Activated naive CD8-positive, alpha-beta T cell treated with anti-CD3 and anti-CD28 coated beads, Interleukin-2, amount 10 ng/mL, durations not matched to agents 7 days and 5 days (primary cell): ENCODE measurements around the gene PRDM5. TPM values are rescaled to one million over a fixed set of nuclear protein-coding genes. Genes with fewer than 3 reads are reported as not detected.
A peak's percentile ranks its signal among the peaks of the same experiment; 100 is the strongest.
"Not testable (repeated sequence)": the region's sequence is repeated elsewhere in the genome, so short reads cannot be mapped to it uniquely, and the experiment has no call there.

Experiments
- ATAC-seq: fragments of 150-1000 bp; cut with Tn5 transposase; one replicate; pipeline ENCODE4 v1.10.0; 2021; ENCODE audit warnings: low read depth, moderate library complexity
- POLR2A ChIA-PET: fragments of 350-600 bp; sonication (Branson Sonifier 250); formaldehyde crosslinking; loops from one replicate; lab custom pipeline; 2021; ENCODE audit warnings: antibody characterized with exemption; lab: Charles Lee
- DNase-seq: peaks from one replicate; pipeline ENCODE4 v3.0.0; 2021
- H3K27ac Mint-ChIP-seq: one replicate; pipeline ENCODE4 v1.8.0; 2022; ENCODE audit warnings: mild to moderate bottlenecking, mixed read lengths
- H3K27me3 Mint-ChIP-seq: one replicate; pipeline ENCODE4 v1.8.0; 2022; ENCODE audit warnings: mild to moderate bottlenecking, moderate library complexity, mixed read lengths
- H3K36me3 Mint-ChIP-seq: one replicate; pipeline ENCODE4 v1.8.0; 2021; ENCODE audit warnings: mild to moderate bottlenecking, mixed read lengths
- H3K4me1 Mint-ChIP-seq: one replicate; pipeline ENCODE4 v1.8.0; 2021; ENCODE audit warnings: mixed read lengths
- H3K4me3 Mint-ChIP-seq: one replicate; pipeline ENCODE4 v1.8.0; 2022; ENCODE audit warnings: mild to moderate bottlenecking, moderate library complexity, mixed read lengths
- H3K9me3 Mint-ChIP-seq: one replicate; pipeline ENCODE4 v1.8.0; 2021; ENCODE audit warnings: mixed read lengths
- total RNA-seq, 2 experiments: library from RNA; stranded (reverse); gene quantifications; one replicate each; pipeline ENCODE4 v1.2.3, GENCODE V29; 2021

The PRDM5 gene
- total RNA-seq, 2 experiments from 2014 or later: 0.26 to 0.58 TPM

GRCh38 chr4:120673696-120674095 lies 248.8 kb downstream of the PRDM5 start:
- H3K4me1 Mint-ChIP-seq: no peaks in the 10 kb centered on the region
- DNase-seq (no peak), ATAC-seq (no peak)
- H3K27ac Mint-ChIP-seq: no peak overlapping the region
- no peaks in the 10 kb centered on the region for H3K36me3 Mint-ChIP-seq
- no peak overlapping the region for H3K4me3 Mint-ChIP-seq
- POLR2A ChIA-PET: no interaction called here
- peaks cover 19% of the 10 kb centered on the region for H3K9me3 Mint-ChIP-seq
- peaks cover 3% of the 10 kb centered on the region for H3K27me3 Mint-ChIP-seq

GRCh38 chr4:120672558-120673147 lies 249.9 kb downstream of the PRDM5 start:
- Mint-ChIP-seq H3K4me3 (no peak overlapping the region), H3K4me1 (no peaks in the 10 kb centered on the region), H3K9me3 (peaks cover 15% of the 10 kb centered on the region), H3K27me3 (no peaks in the 10 kb centered on the region), H3K36me3 (no peaks in the 10 kb centered on the region), H3K27ac (no peak overlapping the region)
- POLR2A ChIA-PET: no interaction called here
- DNase-seq (no peak), ATAC-seq (no peak)

- Mint-ChIP-seq H3K27me3 (no peaks in the 10 kb centered on the region), H3K27ac (no peak overlapping the region), H3K4me3 (no peak overlapping the region), H3K4me1 (no peaks in the 10 kb centered on the region), H3K36me3 (no peaks in the 10 kb centered on the region), H3K9me3 (peaks cover 13% of the 10 kb centered on the region)
- DNase-seq (no peak), ATAC-seq (no peak)
- POLR2A ChIA-PET: no interaction called here
Observed at GRCh38 chr4:120672076-120672475, 250.4 kb downstream of the PRDM5 start.

- ATAC-seq: no peak
- peaks cover 13% of the 10 kb centered on the region for H3K9me3 Mint-ChIP-seq
- H3K27ac Mint-ChIP-seq: no peak overlapping the region
- DNase-seq: no peak
- H3K4me1 Mint-ChIP-seq: no peaks in the 10 kb centered on the region
- H3K4me3 Mint-ChIP-seq: no peak overlapping the region
- no peaks in the 10 kb centered on the region for H3K27me3 Mint-ChIP-seq
- no peaks in the 10 kb centered on the region for H3K36me3 Mint-ChIP-seq
- POLR2A ChIA-PET: no interaction called here
Observed at GRCh38 chr4:120671538-120671937, 251.0 kb downstream of the PRDM5 start.

- Mint-ChIP-seq H3K36me3 (no peaks in the 10 kb centered on the region), H3K4me3 (no peak overlapping the region), H3K4me1 (no peaks in the 10 kb centered on the region), H3K27ac (no peak overlapping the region), H3K9me3 (peaks cover 5% of the 10 kb centered on the region), H3K27me3 (no peaks in the 10 kb centered on the region)
- DNase-seq (no peak), ATAC-seq (no peak)
- POLR2A ChIA-PET: no interaction called here
Observed at GRCh38 chr4:120667102-120667501, 255.4 kb downstream of the PRDM5 start.

- no peak overlapping the region for H3K27ac Mint-ChIP-seq
- no peaks in the 10 kb centered on the region for H3K27me3 Mint-ChIP-seq
- no peaks in the 10 kb centered on the region for H3K4me1 Mint-ChIP-seq
- H3K9me3 Mint-ChIP-seq: no peaks in the 10 kb centered on the region
- POLR2A ChIA-PET: no interaction called here
- H3K4me3 Mint-ChIP-seq: no peak overlapping the region
- DNase-seq (no peak), ATAC-seq (no peak)
- H3K36me3 Mint-ChIP-seq: no peaks in the 10 kb centered on the region
Observed at GRCh38 chr4:120664851-120665250, 257.7 kb downstream of the PRDM5 start.

- Mint-ChIP-seq H3K36me3 (no peaks in the 10 kb centered on the region), H3K9me3 (peaks cover 1% of the 10 kb centered on the region), H3K27me3 (no peaks in the 10 kb centered on the region), H3K4me3 (no peak overlapping the region), H3K4me1 (peaks cover 3% of the 10 kb centered on the region), H3K27ac (no peak overlapping the region)
- no peak for DNase-seq
- ATAC-seq: no peak
- POLR2A ChIA-PET: no interaction called here
Observed at GRCh38 chr4:120659616-120660170, 262.8 kb downstream of the PRDM5 start.

- no peak overlapping the region for H3K27ac Mint-ChIP-seq
- no peaks in the 10 kb centered on the region for H3K27me3 Mint-ChIP-seq
- no peak for DNase-seq
- peaks cover 1% of the 10 kb centered on the region for H3K9me3 Mint-ChIP-seq
- POLR2A ChIA-PET: no interaction called here
- no peak overlapping the region for H3K4me3 Mint-ChIP-seq
- ATAC-seq: peak; percentile 22
- H3K36me3 Mint-ChIP-seq: no peaks in the 10 kb centered on the region
- peaks cover 3% of the 10 kb centered on the region for H3K4me1 Mint-ChIP-seq
Observed at GRCh38 chr4:120658772-120659171, 263.8 kb downstream of the PRDM5 start.

GRCh38 chr4:120653804-120654573 lies 268.5 kb downstream of the PRDM5 start:
- H3K9me3 Mint-ChIP-seq: no peaks in the 10 kb centered on the region
- H3K4me1 Mint-ChIP-seq: peaks cover 3% of the 10 kb centered on the region
- H3K4me3 Mint-ChIP-seq: no peak overlapping the region
- no peaks in the 10 kb centered on the region for H3K36me3 Mint-ChIP-seq
- ATAC-seq: no peak
- H3K27me3 Mint-ChIP-seq: no peaks in the 10 kb centered on the region
- DNase-seq: no peak
- POLR2A ChIA-PET: no interaction called here
- H3K27ac Mint-ChIP-seq: no peak overlapping the region

- H3K4me3 Mint-ChIP-seq, H3K4me1 Mint-ChIP-seq: not testable (repeated sequence)
Observed at GRCh38 chr4:120648336-120648735, 274.2 kb downstream of the PRDM5 start.

More at GRCh38 chr4:120648336-120648735, 274.2 kb downstream of the PRDM5 start:
- H3K9me3 Mint-ChIP-seq, POLR2A ChIA-PET, ATAC-seq, H3K27ac Mint-ChIP-seq, H3K36me3 Mint-ChIP-seq, H3K27me3 Mint-ChIP-seq, DNase-seq: not testable (repeated sequence)

Other genes with a start within 250 kb of the PRDM5 start
- under 1 TPM; 0.11 to 0.17 TPM for gene NDNF, start 149.8 kb upstream of the PRDM5 start, total RNA-seq
- 1 to 10 TPM; 3.0 to 3.8 TPM for gene TNIP3, start 241.6 kb upstream of the PRDM5 start, total RNA-seq